Cardiac muscle cell (in vitro differentiated cells and primary cell): ENCODE results near the gene RERG. TPM values are rescaled to one million over a fixed set of nuclear protein-coding genes. Genes with fewer than 3 reads are reported as not detected.
A peak's percentile ranks its signal among the peaks of the same experiment; 100 is the strongest.

Source experiments
- DNase-seq, 2 donors: peaks; one replicate each; pipeline versions ENCODE4 v3.0.0 to v3.0.0-alpha.2; 2010 to 2017; ENCODE audit warnings: low read depth in 1 of 2, low spot score in 1 of 2
- H3K27ac ChIP-seq: fragments of 200-600 bp; sonication (generic); 2 replicates; pipeline ENCODE4 v1.5.1; 2016
- H3K27me3 ChIP-seq: fragments of 200-600 bp; sonication (generic); 2 replicates; pipeline ENCODE4 v1.6.0; 2016; ENCODE audit warnings: control low read depth
- H3K36me3 ChIP-seq: fragments of 200-600 bp; sonication (generic); 2 replicates; pipeline ENCODE4 v1.5.1; 2016; ENCODE audit warnings: control low read depth
- H3K4me1 ChIP-seq: fragments of 200-600 bp; sonication (generic); 2 replicates; pipeline ENCODE4 v1.8.1; 2017; ENCODE audit warnings: low read depth, mild to moderate bottlenecking, mixed run types
- H3K4me3 ChIP-seq: fragments of 200-600 bp; sonication (generic); 2 replicates; pipeline ENCODE4 v1.5.1; 2016; ENCODE audit warnings: mild to moderate bottlenecking
- H3K9me3 ChIP-seq: fragments of 200-600 bp; sonication (generic); 2 replicates; pipeline ENCODE4 v1.5.1; 2017; ENCODE audit warnings: low read depth, mild to moderate bottlenecking, control low read depth
- CTCF ChIP-seq: IDR thresholded peaks from 2 replicates; pipeline ENCODE4 v1.5.1; 2012; ENCODE audit warnings: low read depth, mild to moderate bottlenecking, low read length
- polyA plus RNA-seq: library from polyadenylated mRNA; unstranded; fragments of >200 nt; fragmentation: Nextera tagmentation; extraction: Ambion mirVana; gene quantifications from 2 replicates; pipeline ENCODE4 v1.2.1, GENCODE V29; 2016
- total RNA-seq: library from RNA; depleted of rRNA; stranded (reverse); fragments of >200 nt; gene quantifications from 2 replicates; pipeline ENCODE4 v1.2.3, GENCODE V29; 2016

RERG gene
- total and polyA plus RNA-seq, 2 experiments from 2014 or later = 6.5 to 14.8 TPM

- no peaks in the 10 kb centered on the region for H3K36me3 ChIP-seq
- H3K4me1 ChIP-seq = no peaks in the 10 kb centered on the region
- no peaks in the 10 kb centered on the region for H3K9me3 ChIP-seq
- DNase-seq = no peak
- no peak for TF ChIP-seq CTCF
- no peak overlapping the region for H3K4me3 ChIP-seq
- H3K27me3 ChIP-seq = no peaks in the 10 kb centered on the region
- no peak overlapping the region for H3K27ac ChIP-seq
Measured at GRCh38 chr12:15172060-15172822, 49.0 kb downstream of the RERG start.

GRCh38 chr12:15171012-15171655, 50.1 kb downstream of the RERG start:
- Histone ChIP-seq H3K4me1 (no peaks in the 10 kb centered on the region), H3K9me3 (no peaks in the 10 kb centered on the region), H3K27me3 (no peaks in the 10 kb centered on the region), H3K36me3 (no peaks in the 10 kb centered on the region), H3K27ac (no peak overlapping the region), H3K4me3 (no peak overlapping the region)
- no peak for TF ChIP-seq CTCF
- DNase-seq = no peak

- no peak for TF ChIP-seq CTCF
- Histone ChIP-seq H3K36me3 (no peaks in the 10 kb centered on the region), H3K9me3 (no peaks in the 10 kb centered on the region), H3K27ac (no peak overlapping the region), H3K27me3 (no peaks in the 10 kb centered on the region), H3K4me1 (no peaks in the 10 kb centered on the region), H3K4me3 (no peak overlapping the region)
- no peak for DNase-seq
Measured at GRCh38 chr12:15168026-15168678, 53.1 kb downstream of the RERG start.

- Histone ChIP-seq H3K9me3 (no peaks in the 10 kb centered on the region), H3K27me3 (no peaks in the 10 kb centered on the region), H3K36me3 (no peaks in the 10 kb centered on the region), H3K27ac (no peak overlapping the region), H3K4me1 (no peaks in the 10 kb centered on the region), H3K4me3 (no peak overlapping the region)
- TF ChIP-seq CTCF = no peak
- peak in 1 of 2 donors; percentile 52 for DNase-seq
Measured at GRCh38 chr12:15165012-15165659, 56.1 kb downstream of the RERG start.
